GM21423 (cell line): ENCODE results near the gene KPNA4.
A peak's percentile ranks its signal among the peaks of the same experiment; 100 is the strongest.
"Not testable (repeated sequence)": the region's sequence is repeated elsewhere in the genome, so short reads cannot be mapped to it uniquely, and the experiment has no call there.

Source experiments
- ATAC-seq: cut with Tn5 transposase; IDR thresholded peaks from one replicate; pipeline ENCODE4 v1.9.1; 2021; ENCODE audit warnings: mild to moderate bottlenecking, moderate library complexity; ENCODE audit not compliant: unreplicated experiment

KPNA4 gene

DNA sequence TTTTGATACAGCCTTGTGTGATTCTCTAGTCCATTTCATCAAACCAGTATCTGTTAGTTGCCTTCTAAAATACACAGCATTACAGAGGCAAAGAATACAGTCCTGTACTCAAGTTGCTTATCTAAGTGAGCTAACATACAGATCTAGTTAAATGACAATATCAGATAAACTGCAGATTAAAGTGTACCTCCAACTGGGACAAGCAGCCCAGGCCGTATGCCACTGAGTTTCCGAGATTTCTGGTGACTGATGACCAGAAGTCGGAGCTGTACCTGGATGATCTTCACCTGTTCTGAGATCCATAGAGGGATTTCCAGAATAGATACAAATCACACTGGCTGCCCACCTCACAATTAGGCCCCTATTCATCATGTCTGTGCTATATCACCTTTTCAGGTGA, 109.5 kb downstream of the KPNA4 start:
- no peak for ATAC-seq

DNA sequence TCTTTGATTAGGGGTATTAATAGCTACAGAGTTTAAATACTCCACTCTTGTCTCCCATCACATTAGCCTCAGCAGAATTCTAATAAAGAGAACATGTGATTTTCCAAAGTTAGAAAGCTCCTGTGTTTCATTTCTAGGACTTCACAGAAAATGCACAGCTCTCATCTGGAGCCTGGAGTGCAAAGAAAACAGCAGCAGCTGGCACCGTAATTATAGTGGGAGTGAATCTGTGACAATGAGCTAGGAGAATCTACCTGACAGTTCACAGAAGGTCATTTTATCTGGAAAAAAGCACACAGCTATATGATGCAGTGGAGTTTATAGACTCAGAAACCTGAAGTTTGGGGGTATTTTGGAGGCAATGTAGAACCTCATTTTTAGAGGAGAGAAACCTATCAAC, 110.4 kb downstream of the KPNA4 start:
- ATAC-seq: no peak

DNA sequence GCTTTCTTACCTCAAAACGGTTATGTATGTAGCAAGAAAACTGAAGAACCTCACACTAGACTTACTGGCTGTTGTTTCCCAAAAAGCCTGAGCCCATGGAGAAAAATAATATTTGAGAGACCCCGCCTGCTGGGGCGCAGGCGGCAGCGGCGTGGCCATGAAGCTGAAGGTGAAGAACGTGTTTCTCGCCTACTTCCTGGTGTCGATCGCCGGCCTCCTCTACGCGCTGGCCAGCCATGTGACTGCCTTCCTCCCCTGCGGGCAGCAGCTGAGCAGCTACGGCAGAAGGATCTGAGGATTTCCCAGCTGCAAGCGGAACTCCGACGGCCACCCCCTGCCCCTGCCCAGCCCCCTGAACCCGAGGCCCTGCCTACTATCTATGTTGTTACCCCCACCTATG, 113.1 kb downstream of the KPNA4 start:
- not testable (repeated sequence) for ATAC-seq

DNA sequence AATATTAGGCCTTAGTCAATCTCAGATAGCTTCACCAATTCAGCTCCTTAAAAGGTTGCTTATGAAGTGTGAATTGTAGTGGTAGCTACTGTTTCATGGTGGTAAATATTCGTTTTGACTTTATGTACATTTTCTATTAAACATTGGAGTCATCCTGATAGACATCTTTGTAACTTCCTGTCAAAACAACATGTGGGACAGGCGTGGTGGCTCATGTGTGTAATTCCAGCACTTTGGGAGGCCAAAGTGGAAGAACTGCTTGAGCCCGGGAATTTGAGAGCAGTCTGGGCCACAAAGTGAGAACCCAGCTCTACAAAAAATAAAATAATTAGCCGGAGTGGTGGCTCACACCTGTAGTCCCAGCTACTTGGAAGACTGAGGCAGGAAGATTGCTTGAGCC, 113.8 kb downstream of the KPNA4 start:
- no peak for ATAC-seq

GRCh38 chr3:160450846-160451245, 114.5 kb downstream of the KPNA4 start:
- ATAC-seq: no peak

DNA sequence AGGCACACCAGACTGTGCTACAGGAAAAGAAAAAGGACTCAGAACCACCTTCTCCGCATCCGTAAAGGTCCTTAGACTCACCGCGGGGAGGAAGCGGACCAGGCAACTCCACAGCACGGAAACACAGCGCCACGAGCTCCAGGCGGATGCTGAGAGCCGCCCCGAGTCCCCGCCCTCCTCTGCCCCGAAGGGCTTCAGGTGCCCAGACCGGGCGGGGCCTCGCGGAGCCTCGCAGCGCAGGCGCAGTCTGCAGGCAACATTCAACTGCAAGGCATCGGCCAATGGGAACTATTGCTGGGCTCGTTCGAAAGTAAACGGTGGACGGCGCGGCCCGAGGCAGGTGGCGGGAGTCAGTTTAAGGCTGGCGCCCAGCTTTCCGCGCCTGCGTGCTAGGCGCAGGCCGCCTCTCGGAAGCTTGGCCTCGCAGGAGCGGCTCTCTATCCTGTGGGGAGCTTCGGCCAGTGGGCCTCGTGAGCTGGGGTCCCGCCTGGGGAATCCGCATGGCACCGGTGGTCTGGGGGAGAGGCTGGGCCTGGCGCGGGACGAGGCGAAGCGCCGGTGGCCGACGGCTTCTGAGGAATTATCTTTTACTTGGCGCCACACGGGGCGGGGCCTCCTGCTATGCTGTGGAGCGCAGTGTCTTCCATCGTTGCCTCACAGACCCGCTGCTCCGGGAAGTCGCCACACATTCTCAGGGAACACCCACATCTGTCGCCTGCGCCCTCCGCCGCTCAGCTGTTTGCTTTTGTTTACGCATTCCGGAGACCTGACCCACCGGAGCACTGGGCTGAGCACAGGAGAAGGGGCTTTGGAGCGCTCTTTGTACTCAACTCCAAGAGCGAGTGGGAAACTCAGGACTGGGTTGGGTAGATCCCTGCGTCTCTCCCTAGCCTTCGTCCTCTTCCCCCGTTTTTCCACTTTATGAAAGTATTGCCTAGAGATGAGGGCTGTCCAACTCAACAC, 115.5 kb downstream of the KPNA4 start, which contains the start of gene TRIM59:
Gene TRIM59 (minus strand): TSS at position 151 of the 963 bp plus-strand sequence. CDS start 10,603 bp downstream, outside the sequence.
- peak; percentile 95 for ATAC-seq

- ATAC-seq: peak; percentile 43
Measured at GRCh38 chr3:160448845-160449635, 116.3 kb downstream of the KPNA4 start.

DNA sequence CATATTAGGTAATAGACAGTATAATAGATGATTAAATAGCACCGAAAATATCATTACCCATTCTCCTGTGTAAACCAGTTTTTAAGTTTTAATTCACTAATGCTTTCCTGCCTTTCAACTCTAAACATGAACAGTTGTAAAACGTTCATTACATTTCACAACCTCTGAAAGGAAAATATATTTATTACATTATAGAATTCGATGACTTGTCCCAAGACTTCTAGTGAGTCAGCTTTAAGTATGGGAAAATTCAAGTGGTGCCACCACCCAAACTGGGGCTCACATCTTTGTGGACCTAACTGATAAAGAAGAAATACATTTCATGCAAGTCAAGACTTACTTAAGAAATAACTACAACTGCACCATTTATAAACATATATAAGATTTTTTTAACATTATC, 117.8 kb downstream of the KPNA4 start:
- ATAC-seq: no peak

DNA sequence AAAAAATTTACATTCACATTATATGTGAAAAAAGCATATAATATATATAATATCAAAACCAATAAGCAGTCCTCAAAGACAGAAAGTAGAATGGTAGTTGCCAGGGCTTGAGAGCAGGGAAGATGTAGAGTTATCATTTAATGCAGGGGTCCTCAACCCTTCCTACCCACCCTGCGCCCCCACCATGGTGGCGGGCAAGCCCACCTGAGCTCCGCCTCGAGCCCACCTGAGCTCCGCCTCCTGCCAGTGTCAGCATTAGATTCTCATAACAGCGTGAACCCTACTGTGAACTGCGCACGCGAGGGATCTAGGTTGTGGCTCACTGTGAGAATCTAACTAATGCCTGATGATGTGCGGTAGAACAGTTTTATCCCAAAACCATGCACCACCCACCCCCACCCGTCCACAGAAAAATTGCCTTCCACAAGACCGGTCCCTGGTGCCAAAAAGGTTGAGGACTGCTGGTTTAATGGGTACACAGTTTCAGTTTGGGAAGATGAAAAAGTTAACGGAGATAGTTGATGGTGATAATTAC, 118.8 kb downstream of the KPNA4 start:
- no peak for ATAC-seq

DNA sequence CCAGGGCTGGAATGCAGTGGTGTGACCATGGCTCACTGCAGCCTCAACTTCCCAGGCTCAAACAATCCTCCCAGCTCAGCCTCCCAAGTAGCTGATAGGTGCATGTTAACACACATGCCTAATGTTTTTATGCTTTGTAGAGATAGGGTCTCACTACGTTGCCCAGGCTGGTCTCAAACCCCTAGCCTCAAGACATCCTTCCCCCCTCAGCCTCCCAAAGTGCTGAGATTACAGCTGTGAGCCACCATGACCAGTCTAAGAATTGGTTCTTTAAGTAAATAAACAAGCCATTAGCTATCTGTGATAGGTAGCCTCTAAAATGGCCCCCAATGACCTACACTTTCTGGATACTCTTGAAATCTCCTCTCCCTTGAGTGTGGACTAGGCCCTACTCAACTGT, 119.5 kb downstream of the KPNA4 start:
- ATAC-seq: no peak
